ENCODE measurements around the gene LIN52. TPM values are rescaled to one million over a fixed set of nuclear protein-coding genes. Genes with fewer than 3 reads are reported as not detected.

Gene LIN52
- total RNA-seq, 1 experiment from 2014 or later, result 6.7 TPM

GRCh38 chr14:74194506-74195274 is 109.9 kb downstream of the LIN52 start:
- BruUV-seq (replicated peaks), result no TSS peak
- POLR2A ChIA-PET, result no interaction called here
- CTCF ChIA-PET, result no interaction called here
- no peak overlapping the region for H3K27ac ChIP-seq (ENCODE audit: low read length)
- no peaks in the 10 kb centered on the region for H3K36me3 ChIP-seq (ENCODE audit: control insufficient read depth, insufficient read depth, low read length)
- TF ChIP-seq POLR2AphosphoS5 (IDR thresholded peaks at IDR 0.05; ENCODE audit: low read depth, low read length) (no peak), REST (IDR thresholded peaks at IDR 0.05; ENCODE audit: insufficient read depth in 1 of 2, low read depth in 2 of 2, low read length in 1 of 2) (no peak), SIN3A (IDR thresholded peaks at IDR 0.05; ENCODE audit: borderline replicate concordance, insufficient read depth, low read depth, low read length) (no peak), CTCF (IDR thresholded peaks at IDR 0.05) (no peak), TCF7L2 (IDR thresholded peaks at IDR 0.05; ENCODE audit: low read depth, low read length) (no peak)
- no peak overlapping the region for H3K4me3 ChIP-seq (ENCODE audit: low read depth in 2 of 2, low read length in 2 of 2)
- no peaks in the 10 kb centered on the region for H3K4me1 ChIP-seq (ENCODE audit: control insufficient read depth, insufficient read depth, low read length)
- no peak for ATAC-seq
- in situ Hi-C loops (cut with HindIII; ENCODE audit: low pct_unique_long_range_greater_than_20kb, low sequenced_read_pairs) (no loop called here), intact Hi-C loops (cut with micrococcal nuclease; ENCODE audit: unreplicated experiment) (no loop called here)
- H3K27me3 ChIP-seq (ENCODE audit: control insufficient read depth, insufficient read depth, low read length), result no peaks in the 10 kb centered on the region
- H3K9me3 ChIP-seq (ENCODE audit: control insufficient read depth, insufficient read depth, low read depth, low read length), result no peaks in the 10 kb centered on the region
- DNase-seq (ENCODE audit: low read depth, low spot score), result no peak

DNA sequence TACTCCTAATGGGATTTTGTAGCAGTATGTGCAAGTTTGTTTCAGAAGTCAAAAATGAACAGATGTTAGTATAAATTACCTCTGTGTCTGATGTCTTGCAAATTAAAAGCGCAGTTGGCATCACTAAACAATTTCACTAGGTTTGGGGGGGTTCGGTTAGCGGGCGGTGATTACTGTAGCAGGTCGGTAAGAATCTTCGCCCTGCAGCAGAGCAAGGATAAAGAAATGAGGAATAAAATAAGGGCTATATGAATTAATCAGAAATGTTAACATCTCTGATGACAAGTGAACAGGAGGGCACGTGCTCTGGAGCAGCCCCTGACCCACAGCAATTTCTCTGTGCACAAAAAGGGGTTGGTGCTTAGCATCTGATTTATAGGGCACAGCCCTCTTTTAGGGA is 110.9 kb downstream of the LIN52 start:
- BruUV-seq (replicated peaks), result no TSS peak
- Histone ChIP-seq H3K4me1 (ENCODE audit: control insufficient read depth, insufficient read depth, low read length) (no peaks in the 10 kb centered on the region), H3K4me3 (ENCODE audit: low read depth in 2 of 2, low read length in 2 of 2) (no peak overlapping the region), H3K36me3 (ENCODE audit: control insufficient read depth, insufficient read depth, low read length) (no peaks in the 10 kb centered on the region), H3K9me3 (ENCODE audit: control insufficient read depth, insufficient read depth, low read depth, low read length) (no peaks in the 10 kb centered on the region), H3K27ac (ENCODE audit: low read length) (no peak overlapping the region), H3K27me3 (ENCODE audit: control insufficient read depth, insufficient read depth, low read length) (no peaks in the 10 kb centered on the region)
- intact Hi-C loops (cut with micrococcal nuclease; ENCODE audit: unreplicated experiment), result no loop called here
- in situ Hi-C loops (cut with HindIII; ENCODE audit: low pct_unique_long_range_greater_than_20kb, low sequenced_read_pairs), result no loop called here
- no peak for DNase-seq (ENCODE audit: low read depth, low spot score)
- ChIA-PET CTCF (no interaction called here), POLR2A (no interaction called here)
- no peak for TF ChIP-seq TCF7L2 (IDR thresholded peaks at IDR 0.05; ENCODE audit: low read depth, low read length)
- TF ChIP-seq SIN3A (IDR thresholded peaks at IDR 0.05; ENCODE audit: borderline replicate concordance, insufficient read depth, low read depth, low read length), result no peak
- TF ChIP-seq POLR2AphosphoS5 (IDR thresholded peaks at IDR 0.05; ENCODE audit: low read depth, low read length), result no peak
- TF ChIP-seq CTCF (IDR thresholded peaks at IDR 0.05), result no peak
- no peak for TF ChIP-seq REST (IDR thresholded peaks at IDR 0.05; ENCODE audit: insufficient read depth in 1 of 2, low read depth in 2 of 2, low read length in 1 of 2)
- ATAC-seq, result no peak

All from Panc1 (cell line).